NOMO-1 treated with dmso at 0.1 percent for 144 hours (cell line): ENCODE measurements around the gene AMPD3.
A peak's percentile ranks its signal among the peaks of the same experiment; 100 is the strongest.

ENCODE experiments used
- DNase-seq: peaks from one replicate; lab custom pipeline; 2025; ENCODE audit not compliant: unreplicated experiment; lab: John Stamatoyannopoulos, UW

Gene AMPD3

GRCh38 chr11:10528121-10528520, 73.1 kb downstream of the AMPD3 start:
- no peak for DNase-seq

GRCh38 chr11:10529279-10529678, 74.2 kb downstream of the AMPD3 start:
- DNase-seq: no peak

DNA sequence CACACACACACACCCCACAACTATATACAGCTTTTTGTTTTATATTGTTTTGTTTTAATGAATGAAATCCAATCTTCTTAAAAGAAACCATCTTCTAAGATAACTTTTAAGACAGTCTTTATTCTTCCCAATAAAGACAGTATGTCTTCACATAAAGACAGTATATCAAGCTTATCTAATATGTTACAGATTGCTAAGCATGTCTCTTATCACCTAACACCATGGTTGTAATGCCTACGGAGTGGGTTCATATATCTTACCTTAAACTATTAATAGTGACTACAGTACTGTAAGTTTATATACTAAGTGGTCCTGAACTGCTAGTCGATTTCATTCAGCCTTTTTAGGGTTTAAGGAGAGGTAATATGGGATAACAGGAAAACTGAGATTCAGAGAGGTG, 77.5 kb downstream of the AMPD3 start:
- no peak for DNase-seq

DNA sequence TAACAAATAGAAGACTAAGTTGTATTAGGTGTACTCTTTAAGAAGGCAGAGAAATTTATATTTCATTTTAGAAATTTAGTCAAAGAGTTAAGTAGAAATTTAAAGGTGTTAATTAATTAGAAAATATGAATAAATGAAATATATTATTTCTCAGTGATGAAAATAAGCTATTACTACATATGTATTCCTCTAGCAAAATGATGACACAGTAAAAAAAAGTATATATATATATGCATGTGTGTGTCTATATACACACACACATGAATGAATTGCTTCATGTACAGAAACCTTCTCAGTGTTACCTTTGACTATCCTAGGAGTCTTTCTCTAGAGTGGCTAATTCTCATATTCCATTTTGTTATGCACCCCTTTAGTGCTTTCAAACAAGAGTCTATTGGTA, 78.3 kb downstream of the AMPD3 start:
- DNase-seq: no peak

- DNase-seq: no peak
These were observed 79.3 kb downstream of the AMPD3 start for GRCh38 chr11:10534316-10534715.

DNA sequence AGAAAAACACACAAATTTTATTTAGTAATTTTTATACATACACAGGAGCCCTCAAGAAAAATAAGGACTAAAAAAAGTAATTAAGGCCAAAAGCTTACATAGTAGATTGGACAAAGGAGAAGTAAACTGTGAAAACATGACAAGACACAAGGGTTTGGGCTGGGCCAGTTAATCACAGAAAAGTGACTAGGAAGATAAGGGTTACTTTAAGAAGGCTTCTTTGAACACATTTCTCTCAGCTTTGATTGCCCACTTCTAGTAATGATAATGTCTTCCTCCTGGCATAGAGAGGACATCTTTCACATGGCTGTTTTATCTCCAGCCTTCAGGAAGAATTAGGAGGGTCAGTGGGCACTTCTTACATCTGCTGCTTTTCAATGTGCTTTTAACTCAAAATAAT, 82.5 kb downstream of the AMPD3 start:
- DNase-seq: no peak

DNA sequence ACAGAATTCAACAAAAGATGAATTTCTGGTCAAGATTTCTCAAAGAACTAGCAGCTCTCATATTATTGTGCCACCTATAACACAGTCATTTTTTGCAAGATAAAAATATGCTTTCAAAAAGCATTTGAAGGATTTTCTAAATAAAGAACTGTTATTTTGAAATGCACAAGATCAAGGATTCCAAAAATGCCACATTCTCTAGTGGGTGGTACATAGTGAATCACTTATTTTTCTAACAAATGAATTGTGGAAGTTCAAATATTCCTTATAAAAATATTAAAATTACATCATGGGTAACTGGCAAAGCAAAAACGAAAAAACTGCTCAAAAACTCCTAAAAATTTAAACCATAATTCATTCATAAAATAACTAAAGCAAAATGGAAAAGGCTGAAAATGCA, 83.9 kb downstream of the AMPD3 start:
- DNase-seq: no peak

DNA sequence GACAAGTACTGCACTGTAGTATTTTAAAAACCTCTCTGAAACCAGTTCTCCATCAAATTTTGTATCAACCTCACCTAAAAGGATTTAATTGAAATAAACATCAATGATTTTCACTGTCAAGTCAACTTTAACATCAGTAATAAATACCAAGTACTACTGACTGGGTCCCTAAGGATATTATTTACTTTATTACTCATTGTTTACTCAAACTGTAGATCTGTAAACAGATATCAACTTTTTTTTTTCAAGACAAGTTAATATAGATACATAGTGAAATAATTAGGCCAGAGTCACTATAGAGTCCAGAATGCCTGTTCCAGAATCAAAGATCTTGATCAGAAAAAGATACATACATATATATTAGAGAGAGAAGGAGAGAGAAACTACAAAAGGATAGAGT, 84.3 kb downstream of the AMPD3 start:
- no peak for DNase-seq

DNA sequence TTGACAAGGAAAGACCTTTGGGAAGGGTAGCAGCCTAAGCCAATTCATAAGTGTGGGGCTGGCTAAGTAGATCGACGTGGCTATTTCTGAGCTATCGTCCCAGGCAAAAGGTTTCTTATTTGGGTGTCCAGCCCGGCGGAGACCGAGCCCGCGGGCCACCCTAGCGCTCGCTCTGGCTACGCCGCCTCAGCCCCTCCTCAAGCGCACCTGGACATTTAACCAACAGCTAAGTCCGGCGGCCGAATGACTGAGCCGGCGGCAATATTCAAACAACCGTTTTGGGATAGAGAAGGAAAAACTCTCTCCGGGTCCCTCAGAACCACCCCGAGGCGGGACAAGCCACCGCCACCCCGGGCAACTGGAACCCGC, 85.5 kb downstream of the AMPD3 start:
- DNase-seq: no peak

GRCh38 chr11:10540915-10541560, 86.0 kb downstream of the AMPD3 start, which contains the start of gene RNF141:
RNF141 (minus strand) TSS chr11:10541187; CDS start chr11:10534158, 7,029 bp downstream.
- DNase-seq: peak; percentile 83

- DNase-seq: no peak
These were observed 86.5 kb downstream of the AMPD3 start for GRCh38 chr11:10541561-10541930.

GRCh38 chr11:10542776-10543175, 87.7 kb downstream of the AMPD3 start:
- DNase-seq: no peak

DNA sequence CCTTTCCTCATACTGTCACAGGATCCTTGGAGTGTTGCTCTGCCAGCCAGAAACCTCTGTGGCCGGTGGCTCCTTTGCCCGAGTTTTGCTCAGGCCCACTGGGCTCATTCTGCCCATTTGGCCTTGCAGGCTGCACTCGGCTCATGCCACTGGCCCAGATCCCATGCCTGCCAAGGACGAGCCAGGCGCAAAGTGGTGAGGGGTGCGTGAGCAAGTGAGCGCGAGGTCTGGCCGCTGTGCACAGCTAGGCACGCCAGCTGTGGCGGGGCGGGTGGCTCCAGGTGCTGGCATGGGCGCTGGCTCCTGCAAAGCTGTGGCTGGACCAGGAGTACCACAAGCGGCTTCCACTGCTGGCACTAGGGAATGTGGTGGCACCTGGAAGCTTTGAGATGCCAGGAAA, 88.7 kb downstream of the AMPD3 start:
- no peak for DNase-seq

DNA sequence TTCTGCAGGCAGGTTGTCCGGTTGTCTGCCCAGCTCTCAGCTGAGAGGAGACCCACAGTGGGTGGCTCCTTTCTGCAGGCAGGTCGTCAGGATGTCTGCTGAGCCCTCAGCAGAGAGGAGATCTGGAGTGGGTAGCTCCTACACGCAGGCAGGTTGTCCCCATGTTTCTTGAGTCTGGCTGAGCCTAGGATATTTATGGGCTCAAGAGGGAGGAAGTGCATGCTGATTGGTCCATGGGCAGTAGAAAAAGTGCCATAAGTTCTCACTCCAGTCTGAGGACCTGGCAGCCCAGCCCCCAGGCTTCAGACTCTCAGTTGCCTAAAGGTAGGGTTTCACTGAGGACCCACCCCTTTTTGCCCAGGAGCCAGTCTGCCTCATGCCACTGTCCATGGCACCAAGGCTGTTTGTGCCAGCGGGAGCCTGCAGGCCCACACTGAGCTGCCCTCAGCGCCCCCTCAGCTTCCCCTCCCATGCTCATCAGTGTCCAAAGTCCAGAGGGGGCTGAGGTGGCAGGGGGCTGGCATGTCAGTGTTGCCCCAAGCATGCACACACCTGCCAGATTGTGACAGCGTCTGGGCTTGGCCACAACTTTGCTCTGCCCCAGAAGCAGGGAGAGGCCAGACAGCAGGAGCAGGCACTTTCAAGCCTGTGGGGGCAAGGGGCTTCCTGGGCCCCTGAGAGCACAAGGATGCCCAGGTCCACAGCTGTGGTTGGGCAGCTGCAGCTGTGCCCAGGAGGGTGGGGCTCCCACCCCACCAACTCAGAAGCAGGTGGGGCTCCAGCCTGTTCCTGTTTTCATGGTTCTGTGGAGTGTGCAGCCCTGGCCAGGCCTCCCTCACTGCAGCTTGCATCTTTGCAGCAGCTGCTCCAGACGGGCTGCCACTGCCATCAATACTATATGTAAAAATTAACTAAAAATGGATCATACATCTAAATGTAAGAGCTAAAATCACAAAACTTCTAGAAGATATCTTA, 89.7 kb downstream of the AMPD3 start:
- DNase-seq: peak; percentile 44

GRCh38 chr11:10550503-10551289, 95.6 kb downstream of the AMPD3 start:
- DNase-seq: no peak

- DNase-seq: no peak
These were observed 96.2 kb downstream of the AMPD3 start for GRCh38 chr11:10551290-10551592.

DNA sequence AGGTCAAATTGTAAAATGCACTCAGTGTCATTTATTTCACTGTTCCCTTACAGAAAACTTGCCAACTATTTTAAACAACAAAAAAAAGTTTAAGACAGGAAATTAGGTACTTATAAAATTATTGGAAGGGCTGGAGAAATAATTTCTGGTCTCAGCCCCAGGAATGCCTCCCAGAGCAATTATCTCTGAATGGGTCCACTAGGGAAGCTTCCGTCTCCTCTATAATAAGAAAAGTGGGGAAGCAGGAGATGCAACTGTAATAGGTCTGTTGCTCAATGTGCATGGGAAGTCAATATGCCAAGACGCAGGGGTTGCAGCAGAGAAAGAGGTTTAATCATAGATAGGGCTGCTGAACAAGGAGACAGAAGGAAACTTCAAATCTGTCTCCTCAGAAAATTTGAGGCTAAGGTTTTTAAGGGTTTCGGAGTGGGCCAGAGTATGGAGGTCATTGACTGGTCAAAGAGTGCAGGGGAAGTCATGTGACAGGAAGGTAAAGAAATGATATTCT, 96.8 kb downstream of the AMPD3 start:
- DNase-seq: no peak

DNA sequence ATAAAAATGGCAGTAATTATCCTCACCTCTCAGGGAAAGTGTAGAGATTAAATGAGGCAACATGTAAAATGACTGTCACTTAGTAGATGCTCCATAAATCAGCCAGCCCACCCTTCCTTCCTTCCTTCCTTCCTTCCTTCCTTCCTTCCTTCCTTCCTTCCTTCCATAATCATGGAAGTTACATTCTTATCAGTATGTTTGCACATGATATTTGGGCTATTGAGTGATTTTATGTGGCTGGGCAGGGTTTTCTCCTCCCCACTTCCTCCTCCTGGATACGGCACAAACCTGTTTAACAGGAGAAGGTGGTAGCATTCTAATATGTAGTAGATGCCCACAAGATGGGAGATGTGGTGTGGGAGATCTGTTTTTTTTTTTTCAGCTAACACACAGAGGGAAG, 101.5 kb downstream of the AMPD3 start:
- no peak for DNase-seq
